Measurements from ENCODE around the gene DRD3. TPM values are rescaled to one million over a fixed set of nuclear protein-coding genes. Genes with fewer than 3 reads are reported as not detected.

Gene DRD3
- polyA plus RNA-seq, 1 of the 3 experiments (the other 2 are of a cell fraction): not detected

DNA sequence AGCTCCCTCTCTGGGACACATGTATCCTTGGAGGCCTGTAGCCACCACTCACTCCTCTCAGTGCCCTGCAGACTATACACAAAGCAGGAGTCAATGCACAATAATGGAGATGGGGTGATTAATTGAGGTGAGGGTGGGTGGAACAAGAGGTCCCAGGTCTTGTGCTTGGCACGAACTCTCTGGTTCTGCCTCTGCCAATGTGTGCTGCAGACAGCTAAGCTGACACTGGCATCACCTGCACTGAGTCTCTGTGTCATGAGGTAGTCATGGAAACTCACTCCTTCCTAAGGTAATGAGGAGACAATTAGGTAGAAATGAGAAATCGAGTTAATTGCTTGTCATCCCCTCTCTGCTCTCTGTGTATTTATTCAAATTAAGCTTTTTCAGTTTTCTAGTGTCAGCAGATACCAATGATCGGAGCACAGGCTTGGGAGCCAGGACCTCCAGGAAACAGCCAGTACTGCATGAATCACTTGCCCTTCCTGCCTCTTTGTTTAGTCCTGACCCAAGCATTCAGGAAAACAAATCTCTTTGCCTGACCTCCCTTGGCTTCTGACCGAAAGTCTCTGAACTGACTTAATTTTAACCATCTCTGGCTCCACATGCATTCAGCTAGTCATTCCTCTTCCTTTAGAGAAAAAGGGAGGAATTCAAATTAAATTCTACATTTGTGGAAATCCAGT, 56.7 kb downstream of the DRD3 start:
- Histone ChIP-seq H3K36me3 (replicated peaks in 1 of 2; ENCODE audit: control insufficient read depth in 1 of 2, insufficient read depth in 2 of 2, low read length in 1 of 2) (no peaks in the 10 kb centered on the region), H3K9me2 (no peaks in the 10 kb centered on the region), H3K79me2 (ENCODE audit: insufficient read depth) (no peaks in the 10 kb centered on the region), H3K27me3 (ENCODE audit: insufficient read depth) (no peaks in the 10 kb centered on the region), H3K27ac (ENCODE audit: low read depth in 2 of 2, low read length in 1 of 2) (peak overlapping the region in 1 of 2 experiments; percentile 20; a peak in 1 of 4 replicates), H3K9me3 (no peaks in the 10 kb centered on the region), H3F3A (replicated peaks; ENCODE audit: insufficient read depth) (peaks cover 4% of the 10 kb centered on the region), H4K20me1 (ENCODE audit: insufficient read depth) (no peaks in the 10 kb centered on the region), H3K4me2 (peak overlapping the region; percentile 47; the same call in 1 of the 2 replicates), H3K4me1 (ENCODE audit: control insufficient read depth in 1 of 2, insufficient read depth in 2 of 2, low read depth in 1 of 2, low read length in 1 of 2) (peaks cover 0 to 13% of the 10 kb centered on the region in 2 experiments; a peak in 1 of 4 replicates), H3K9ac (no peak overlapping the region), H2AFZ (ENCODE audit: low read depth) (peak overlapping the region; percentile 34; the same call in 1 of the 2 replicates), H3K4me3 (ENCODE audit: low read depth in 2 of 2, low read length in 1 of 2) (no peak overlapping the region)
- DNase-seq: no peak
- POLR2A ChIA-PET: no interaction called here
- TF ChIP-seq, protein P1, sequence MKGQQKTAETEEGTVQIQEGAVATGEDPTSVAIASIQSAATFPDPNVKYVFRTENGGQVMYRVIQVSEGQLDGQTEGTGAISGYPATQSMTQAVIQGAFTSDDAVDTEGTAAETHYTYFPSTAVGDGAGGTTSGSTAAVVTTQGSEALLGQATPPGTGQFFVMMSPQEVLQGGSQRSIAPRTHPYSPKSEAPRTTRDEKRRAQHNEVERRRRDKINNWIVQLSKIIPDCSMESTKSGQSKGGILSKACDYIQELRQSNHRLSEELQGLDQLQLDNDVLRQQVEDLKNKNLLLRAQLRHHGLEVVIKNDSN (IDR thresholded peaks at IDR 0.05; ENCODE audit: borderline replicate concordance, low read depth): no peak
- TF ChIP-seq RCOR1 (IDR thresholded peaks at IDR 0.05; ENCODE audit: low read length): no peak
- no peak for TF ChIP-seq ELF1 (IDR thresholded peaks at IDR 0.05)
- no peak for TF ChIP-seq FOXM1 (IDR thresholded peaks at IDR 0.05; ENCODE audit: low read depth)
- TF ChIP-seq GATA2 (CRISPR knock-in tag; IDR thresholded peaks at IDR 0.05): no peak
- TF ChIP-seq RFX5 (IDR thresholded peaks at IDR 0.05; ENCODE audit: low read length): no peak
- no peak for TF ChIP-seq RXRA (IDR thresholded peaks at IDR 0.05; ENCODE audit: borderline replicate concordance, low read depth)
- no peak for TF ChIP-seq FOXJ3 (CRISPR knock-in tag; IDR thresholded peaks at IDR 0.05)
- no peak for TF ChIP-seq YY1 (IDR thresholded peaks at IDR 0.05; ENCODE audit: low read depth)
- TF ChIP-seq EP300 (IDR thresholded peaks at IDR 0.05; ENCODE audit: borderline replicate concordance in 1 of 2, low read depth in 1 of 2, low read length in 1 of 2): no peak
- TF ChIP-seq PBX3 (IDR thresholded peaks at IDR 0.05): no peak
- no peak for TF ChIP-seq USF2 (IDR thresholded peaks at IDR 0.05; ENCODE audit: borderline replicate concordance, low read depth, low read length)
- 24% methylated on average over 3 of the region's 4 CpGs for WGBS (ENCODE audit: low lambda C conversion rate)
- CTCF ChIA-PET: no interaction called here

DNA sequence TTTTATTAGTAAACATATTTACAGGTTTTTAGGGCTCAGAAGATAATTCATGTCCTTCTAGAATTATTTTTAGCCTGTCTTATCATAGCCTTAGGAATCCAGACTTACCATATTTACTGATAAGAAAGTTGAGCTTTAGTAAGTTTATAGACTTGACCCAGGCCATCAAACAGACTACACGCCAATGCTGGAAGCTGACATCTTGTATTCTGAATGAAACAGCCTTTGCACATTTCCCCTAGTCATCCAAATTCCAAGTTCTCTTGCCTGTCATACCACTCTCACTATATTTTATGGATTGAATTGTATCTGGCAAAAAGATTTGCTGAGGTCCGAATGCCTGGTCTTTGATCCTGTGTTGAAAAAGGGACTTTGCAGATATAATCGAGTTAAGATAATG, 58.6 kb downstream of the DRD3 start:
- Histone ChIP-seq H3K27me3 (ENCODE audit: insufficient read depth) (no peaks in the 10 kb centered on the region), H3K27ac (ENCODE audit: low read depth in 2 of 2, low read length in 1 of 2) (peak overlapping the region in 1 of 2 experiments; percentile 35; a peak in 1 of 4 replicates), H3K9me3 (no peaks in the 10 kb centered on the region), H3K9ac (no peak overlapping the region), H3K9me2 (no peaks in the 10 kb centered on the region), H3K79me2 (ENCODE audit: insufficient read depth) (no peaks in the 10 kb centered on the region), H3F3A (replicated peaks; ENCODE audit: insufficient read depth) (peaks cover 4% of the 10 kb centered on the region), H3K4me3 (ENCODE audit: low read depth in 2 of 2, low read length in 1 of 2) (no peak overlapping the region; a peak in 1 of 4 replicates), H3K4me1 (ENCODE audit: control insufficient read depth in 1 of 2, insufficient read depth in 2 of 2, low read depth in 1 of 2, low read length in 1 of 2) (peaks cover 0 to 13% of the 10 kb centered on the region in 2 experiments; a peak in 1 of 4 replicates), H4K20me1 (ENCODE audit: insufficient read depth) (no peaks in the 10 kb centered on the region), H3K4me2 (peak overlapping the region; percentile 23; the same call in 1 of the 2 replicates), H3K36me3 (replicated peaks in 1 of 2; ENCODE audit: control insufficient read depth in 1 of 2, insufficient read depth in 2 of 2, low read length in 1 of 2) (no peaks in the 10 kb centered on the region), H2AFZ (ENCODE audit: low read depth) (no peak overlapping the region)
- POLR2A ChIA-PET: no interaction called here
- WGBS (ENCODE audit: low lambda C conversion rate): 63% methylated on average over 3 of the region's 3 CpGs
- TF ChIP-seq IRF3 (IDR thresholded peaks at IDR 0.05; ENCODE audit: low read depth, low read length) (no peak), FOSL2 (IDR thresholded peaks at IDR 0.05; ENCODE audit: borderline replicate concordance, low read depth) (no peak), FOXM1 (IDR thresholded peaks at IDR 0.05; ENCODE audit: low read depth) (no peak)
- DNase-seq: no peak
- CTCF ChIA-PET: no interaction called here

Data from SK-N-SH (cell line).